NB4 (cell line): Measurements from ENCODE around the gene WDR37.
"Not testable (repeated sequence)": the region's sequence is repeated elsewhere in the genome, so short reads cannot be mapped to it uniquely, and the experiment has no call there.

Source experiments
- DNase-seq: peaks from one replicate; pipeline ENCODE4 v3.0.0; 2010; ENCODE audit warnings: low read depth
- H3K4me3 ChIP-seq: one replicate; pipeline ENCODE4 v1.5.1; 2011; ENCODE audit warnings: mild to moderate bottlenecking, low read depth, low read length, moderate library complexity
- MYC ChIP-seq: IDR thresholded peaks from 2 replicates; pipeline ENCODE4 v1.6.1; 2011; ENCODE audit warnings: low read depth, low read length
- POLR2A ChIP-seq: IDR thresholded peaks from 2 replicates; pipeline ENCODE4 v1.6.1; 2011; ENCODE audit warnings: mild to moderate bottlenecking; ENCODE audit not compliant: insufficient read length; ENCODE audit errors: extremely low read depth
- TF ChIP-seq, protein P1 (sequence below): IDR thresholded peaks from 2 replicates; pipeline ENCODE4 v1.6.1; 2011; ENCODE audit warnings: low read depth, low read length
- TF ChIP-seq, protein P2 (sequence below): IDR thresholded peaks from one replicate; pipeline ENCODE4 v1.5.1; 2012; ENCODE audit warnings: low read depth, low read length

The WDR37 gene

DNA sequence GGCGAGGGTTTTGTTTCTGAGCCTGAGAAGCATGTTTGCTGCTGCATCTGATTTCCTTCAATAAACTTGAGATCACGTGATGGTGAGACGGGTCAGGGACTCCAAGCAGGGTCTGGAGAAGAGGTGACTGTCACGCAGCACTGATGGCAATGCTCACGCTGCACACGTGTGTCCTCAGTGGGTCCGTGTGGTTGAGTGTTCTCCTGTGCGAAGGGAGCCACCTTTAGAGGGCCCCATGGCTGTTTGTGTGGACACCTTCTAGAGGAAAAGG lies 100.4 kb downstream of the WDR37 start:
- DNase-seq, result no peak
- H3K4me3 ChIP-seq, result no peak overlapping the region
- TF ChIP-seq POLR2A (no peak), MYC (no peak)
- TF ChIP-seq, protein P1, sequence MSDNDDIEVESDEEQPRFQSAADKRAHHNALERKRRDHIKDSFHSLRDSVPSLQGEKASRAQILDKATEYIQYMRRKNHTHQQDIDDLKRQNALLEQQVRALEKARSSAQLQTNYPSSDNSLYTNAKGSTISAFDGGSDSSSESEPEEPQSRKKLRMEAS, result no peak
- TF ChIP-seq, protein P2, sequence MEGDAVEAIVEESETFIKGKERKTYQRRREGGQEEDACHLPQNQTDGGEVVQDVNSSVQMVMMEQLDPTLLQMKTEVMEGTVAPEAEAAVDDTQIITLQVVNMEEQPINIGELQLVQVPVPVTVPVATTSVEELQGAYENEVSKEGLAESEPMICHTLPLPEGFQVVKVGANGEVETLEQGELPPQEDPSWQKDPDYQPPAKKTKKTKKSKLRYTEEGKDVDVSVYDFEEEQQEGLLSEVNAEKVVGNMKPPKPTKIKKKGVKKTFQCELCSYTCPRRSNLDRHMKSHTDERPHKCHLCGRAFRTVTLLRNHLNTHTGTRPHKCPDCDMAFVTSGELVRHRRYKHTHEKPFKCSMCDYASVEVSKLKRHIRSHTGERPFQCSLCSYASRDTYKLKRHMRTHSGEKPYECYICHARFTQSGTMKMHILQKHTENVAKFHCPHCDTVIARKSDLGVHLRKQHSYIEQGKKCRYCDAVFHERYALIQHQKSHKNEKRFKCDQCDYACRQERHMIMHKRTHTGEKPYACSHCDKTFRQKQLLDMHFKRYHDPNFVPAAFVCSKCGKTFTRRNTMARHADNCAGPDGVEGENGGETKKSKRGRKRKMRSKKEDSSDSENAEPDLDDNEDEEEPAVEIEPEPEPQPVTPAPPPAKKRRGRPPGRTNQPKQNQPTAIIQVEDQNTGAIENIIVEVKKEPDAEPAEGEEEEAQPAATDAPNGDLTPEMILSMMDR, result no peak

DNA sequence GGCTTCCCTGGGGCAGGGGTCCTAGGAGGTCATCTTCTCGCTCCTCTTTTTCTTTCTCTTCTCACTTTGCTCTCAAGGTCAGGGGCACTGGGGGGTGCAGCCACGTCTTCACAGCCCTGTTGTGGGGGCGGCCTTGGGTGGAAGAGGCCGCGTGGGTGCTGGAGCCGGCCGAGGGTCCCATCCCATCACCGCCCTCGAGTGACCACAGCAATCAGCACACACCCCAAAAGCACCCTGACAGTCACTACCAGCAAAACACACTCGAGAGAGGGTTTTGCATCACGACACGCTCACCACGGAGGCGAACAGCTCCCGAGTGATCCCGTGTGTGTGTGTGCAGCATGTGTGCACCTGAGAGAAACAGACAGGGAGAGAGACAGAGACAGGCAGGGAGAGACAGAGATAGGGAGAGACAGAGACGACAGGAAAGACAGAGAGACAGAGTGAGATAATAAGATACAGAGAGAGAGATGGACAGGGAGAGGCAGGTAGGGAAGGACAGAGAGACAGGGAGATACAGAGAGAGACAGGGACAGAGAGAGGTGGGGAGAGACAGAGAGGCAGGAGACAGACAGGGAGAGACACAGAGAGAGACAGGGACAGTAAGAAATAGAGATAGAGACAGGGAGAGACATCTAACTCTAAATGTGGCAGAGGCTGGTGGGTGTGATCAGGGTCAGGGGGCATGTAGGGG lies 100.9 kb downstream of the WDR37 start:
- TF ChIP-seq MYC (no peak), POLR2A (no peak)
- TF ChIP-seq, protein P1, result no peak
- TF ChIP-seq, protein P2, result no peak
- no peak for DNase-seq

DNA sequence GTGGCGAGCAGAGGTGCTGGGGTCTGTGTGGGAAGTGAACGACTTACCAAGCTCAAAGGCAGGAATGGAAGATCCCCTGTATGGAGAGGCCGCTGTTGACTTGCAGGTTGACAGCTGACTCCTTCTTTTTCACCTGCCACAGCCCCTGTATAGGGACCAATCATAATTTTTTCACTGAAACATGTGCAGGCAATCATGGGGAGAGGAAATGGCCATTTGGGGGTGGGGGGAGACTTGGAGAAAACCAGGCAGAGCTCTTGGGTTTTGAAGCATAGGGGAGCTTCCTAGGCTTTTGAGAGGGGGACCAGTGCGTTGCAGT lies 101.4 kb downstream of the WDR37 start:
- DNase-seq, result no peak
- H3K4me3 ChIP-seq, result no peak overlapping the region
- TF ChIP-seq, protein P2, result no peak
- TF ChIP-seq POLR2A (no peak), MYC (no peak)
- TF ChIP-seq, protein P1, result no peak

More for the DNA sequence above, 100.9 kb downstream of the WDR37 start:
- H3K4me3 ChIP-seq, result no peak overlapping the region

DNA sequence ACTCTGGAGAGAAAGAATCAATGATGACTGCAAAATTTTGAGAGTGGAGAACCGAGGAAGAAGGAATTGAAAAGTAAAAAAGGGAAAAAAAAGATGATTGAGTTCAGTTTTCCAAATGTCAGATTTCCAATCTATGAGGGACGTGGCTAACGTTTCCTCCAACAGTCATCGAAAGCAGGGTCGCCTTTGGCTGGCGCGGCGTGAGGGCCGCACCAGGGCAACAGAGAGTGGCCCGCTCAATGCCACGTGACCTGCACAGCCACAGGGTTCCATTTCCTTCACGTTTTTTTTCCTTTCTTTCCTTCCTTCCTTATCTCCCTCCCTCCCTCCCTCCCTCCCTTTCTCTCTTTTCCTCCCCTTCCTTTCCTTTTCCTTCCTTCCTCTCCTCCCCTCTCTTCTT lies 101.9 kb downstream of the WDR37 start:
- no peak for DNase-seq
- TF ChIP-seq, protein P2, result no peak
- TF ChIP-seq POLR2A (no peak), MYC (no peak)
- TF ChIP-seq, protein P1, result no peak
- no peak overlapping the region for H3K4me3 ChIP-seq

DNA sequence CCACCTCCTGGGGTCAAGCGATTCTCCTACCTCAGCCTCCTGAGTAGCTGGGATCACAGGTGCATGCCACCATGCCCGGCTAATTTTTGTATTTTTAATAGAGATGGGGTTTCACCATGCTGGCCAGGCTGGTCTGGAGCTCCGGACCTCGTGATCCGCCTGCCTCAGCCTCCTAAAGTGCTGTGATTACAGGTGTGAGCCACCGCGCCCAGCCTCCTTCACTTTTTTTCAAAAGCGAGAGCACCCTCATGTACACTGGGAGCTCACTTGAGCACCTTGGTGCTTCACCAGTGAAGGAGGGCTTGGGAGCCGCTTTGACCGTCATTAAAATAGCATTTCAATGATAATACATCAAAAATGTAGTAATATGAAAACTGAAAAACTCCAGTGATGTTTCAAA lies 102.4 kb downstream of the WDR37 start:
- DNase-seq, H3K4me3 ChIP-seq: not testable (repeated sequence)

DNA sequence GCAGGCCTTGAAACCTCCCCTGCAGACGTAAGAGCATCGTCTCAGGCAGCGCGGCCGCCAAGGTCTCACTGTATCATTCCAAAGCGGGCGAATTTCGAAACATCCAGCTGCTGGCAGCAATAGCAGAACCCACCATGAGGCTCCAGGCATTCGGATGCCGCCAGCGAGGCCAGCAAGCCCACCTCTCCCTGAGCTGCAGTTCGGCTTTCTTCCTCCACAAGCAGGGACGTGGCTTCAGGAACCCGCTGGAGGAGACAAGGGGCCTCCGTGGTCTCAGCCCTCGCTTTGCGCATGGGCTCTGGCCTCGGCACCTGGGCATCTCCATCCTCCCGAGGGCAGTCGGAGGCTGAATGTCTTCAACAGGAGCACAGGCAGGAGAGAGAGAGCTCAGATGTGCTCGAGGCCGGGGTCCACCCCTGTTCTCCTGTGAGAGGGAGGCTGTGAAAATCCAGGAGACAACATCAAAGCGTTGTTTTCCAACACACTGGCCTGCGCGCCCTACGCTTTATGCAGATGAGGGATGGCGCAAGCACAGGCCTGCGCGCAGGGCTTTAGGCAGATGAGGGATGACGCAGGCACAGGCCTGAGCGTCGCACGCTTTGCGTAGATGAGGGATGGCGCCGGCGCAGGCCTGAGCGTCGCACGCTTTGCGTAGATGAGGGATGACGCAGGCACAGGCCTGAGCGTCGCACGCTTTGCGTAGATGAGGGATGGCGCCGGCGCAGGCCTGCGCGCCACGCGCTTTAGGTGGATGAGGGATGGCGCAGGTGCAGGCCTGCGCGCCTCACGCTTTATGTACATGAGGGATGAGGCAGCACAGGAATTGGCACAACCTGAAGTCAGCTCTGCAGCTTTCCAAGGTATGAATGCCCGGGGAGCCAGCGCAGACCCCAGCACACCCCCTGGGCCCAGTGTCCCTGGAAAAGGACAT lies 103.2 kb downstream of the WDR37 start:
- no peak overlapping the region for H3K4me3 ChIP-seq
- no peak for DNase-seq
- no peak for TF ChIP-seq MYC
- TF ChIP-seq POLR2A, result no peak
- TF ChIP-seq, protein P2, result no peak
- TF ChIP-seq, protein P1, result no peak
